Measurements from ENCODE around the gene COX7B2.

- TF ChIP-seq POLR2A (IDR thresholded peaks at IDR 0.05; ENCODE audit: low read length) (no peak), GATA1 (IDR thresholded peaks at IDR 0.05; ENCODE audit: low read depth, low read length) (no peak)
These were observed 30.4 kb downstream of the COX7B2 start for GRCh38 chr4:46878641-46879040.

All from erythroblast (primary cell).